ENCODE measurements around the gene PPP2R2B. TPM values are rescaled to one million over a fixed set of nuclear protein-coding genes. Genes with fewer than 3 reads are reported as not detected.

PPP2R2B gene
- total and polyA plus RNA-seq, 2 of the 4 experiments (the other 2 are of a cell fraction): not detected

GRCh38 chr5:146813346-146814157 is 65.0 kb downstream of the PPP2R2B start:
- TF ChIP-seq FOS (IDR thresholded peaks at IDR 0.05; ENCODE audit: low read depth, low read length) (no peak), POLR2A (IDR thresholded peaks at IDR 0.05; ENCODE audit: low read depth, low read length) (no peak), RFX5 (IDR thresholded peaks at IDR 0.05; ENCODE audit: low read depth, low read length) (no peak), SMC3 (IDR thresholded peaks at IDR 0.05; ENCODE audit: low read depth, low read length) (no peak), MXI1 (IDR thresholded peaks at IDR 0.05; ENCODE audit: borderline replicate concordance, low read depth, low read length) (no peak), BHLHE40 (IDR thresholded peaks at IDR 0.05; ENCODE audit: low read depth, low read length) (no peak), ELK1 (IDR thresholded peaks at IDR 0.05; ENCODE audit: borderline replicate concordance, low read depth, low read length) (no peak), RCOR1 (IDR thresholded peaks at IDR 0.05; ENCODE audit: insufficient replicate concordance, low read length) (no peak), NFE2L2 (IDR thresholded peaks at IDR 0.05; ENCODE audit: low read depth, low read length) (no peak), MAZ (IDR thresholded peaks at IDR 0.05; ENCODE audit: borderline replicate concordance, low read depth, low read length) (no peak), CEBPB (IDR thresholded peaks at IDR 0.05; ENCODE audit: low read depth, low read length) (no peak), CTCF (conservative IDR thresholded peaks at IDR 0.05; ENCODE audit: low read depth, low read length) (no peak), MAFK (IDR thresholded peaks at IDR 0.05; ENCODE audit: low read depth, low read length) (no peak), CHD1 (IDR thresholded peaks at IDR 0.05; ENCODE audit: low read depth, low read length) (no peak)
- Histone ChIP-seq H2AK5ac (ENCODE audit: low read depth, low read length) (no peak overlapping the region), H3K9ac (ENCODE audit: low read depth, low read length) (no peak overlapping the region), H2AK9ac (replicated peaks; ENCODE audit: low read depth, low read length, poor library complexity) (no peak overlapping the region), H3K14ac (replicated peaks; ENCODE audit: low read depth, low read length) (no peak overlapping the region), H3K27me3 (ENCODE audit: control insufficient read depth, insufficient read depth, low read length) (no peaks in the 10 kb centered on the region), H3K9me1 (ENCODE audit: insufficient read depth, low read length) (no peaks in the 10 kb centered on the region), H3K4ac (ENCODE audit: low read depth, low read length) (no peak overlapping the region), H4K5ac (ENCODE audit: low read depth, low read length) (no peak overlapping the region), H3K56ac (ENCODE audit: extremely low read depth, insufficient read depth, low read length) (no peak overlapping the region), H2BK15ac (ENCODE audit: low read depth, low read length) (no peak overlapping the region), H2BK20ac (ENCODE audit: low read depth, low read length) (no peak overlapping the region), H4K91ac (ENCODE audit: insufficient read depth, low read depth, low read length) (no peak overlapping the region), H2AFZ (replicated peaks; ENCODE audit: low read length, poor library complexity) (no peak overlapping the region), H3K36me3 (ENCODE audit: control insufficient read depth, insufficient read depth, low read length) (no peaks in the 10 kb centered on the region), H3K27ac (ENCODE audit: insufficient read depth, low read length) (no peak overlapping the region), H2BK5ac (ENCODE audit: low read depth, low read length, poor library complexity, severe bottlenecking) (no peak overlapping the region), H4K20me1 (ENCODE audit: insufficient read depth, low read length) (no peaks in the 10 kb centered on the region), H3K4me2 (ENCODE audit: low read depth, low read length) (no peak overlapping the region), H3K9me3 (ENCODE audit: control insufficient read depth, insufficient read depth, low read length) (no peaks in the 10 kb centered on the region; the same call in 1 of the 2 replicates), H3K4me3 (ENCODE audit: insufficient read depth, low read depth, low read length) (no peak overlapping the region), H2BK120ac (ENCODE audit: low read depth, low read length) (no peak overlapping the region), H4K8ac (ENCODE audit: low read depth in 2 of 2, low read length in 2 of 2) (no peak overlapping the region), H3K18ac (ENCODE audit: low read depth, low read length) (no peak overlapping the region), H3K79me1 (ENCODE audit: low read depth in 1 of 2, low read length in 2 of 2) (no peaks in the 10 kb centered on the region), H3K4me1 (ENCODE audit: control insufficient read depth, insufficient read depth, low read length) (no peaks in the 10 kb centered on the region), H3K23ac (ENCODE audit: low read depth, low read length) (no peak overlapping the region)
- ChIA-PET POLR2A (ENCODE audit: unreplicated experiment) (no interaction called here), CTCF (no interaction called here)
- 100% methylated on average over 1 of the region's 10 CpGs; no CpG with 5 or more reads in 1 of the 2 experiments for WGBS, 2 experiments (ENCODE audit: extremely low coverage in 2 of 2, insufficient read length in 1 of 2)
- ATAC-seq (ENCODE audit: low read depth) (no peak), DNase-seq (no peak)
- dilution Hi-C loops (cut with HindIII; ENCODE audit: low sequenced_read_pairs, unreplicated experiment) (no loop called here), in situ Hi-C loops (cut with MboI; ENCODE audit: low sequenced_read_pairs) (no loop called here), intact Hi-C loops (cut with micrococcal nuclease) (no loop called here)
- no TSS peak for BruUV-seq (replicated peaks)
